GM18870 (cell line): Measurements from ENCODE around the gene CERK.

Experiments used
- ATAC-seq: cut with Tn5 transposase; IDR thresholded peaks from one replicate; pipeline ENCODE4 v1.9.1; 2021; ENCODE audit warnings: moderate library complexity; ENCODE audit not compliant: unreplicated experiment

The CERK gene

DNA sequence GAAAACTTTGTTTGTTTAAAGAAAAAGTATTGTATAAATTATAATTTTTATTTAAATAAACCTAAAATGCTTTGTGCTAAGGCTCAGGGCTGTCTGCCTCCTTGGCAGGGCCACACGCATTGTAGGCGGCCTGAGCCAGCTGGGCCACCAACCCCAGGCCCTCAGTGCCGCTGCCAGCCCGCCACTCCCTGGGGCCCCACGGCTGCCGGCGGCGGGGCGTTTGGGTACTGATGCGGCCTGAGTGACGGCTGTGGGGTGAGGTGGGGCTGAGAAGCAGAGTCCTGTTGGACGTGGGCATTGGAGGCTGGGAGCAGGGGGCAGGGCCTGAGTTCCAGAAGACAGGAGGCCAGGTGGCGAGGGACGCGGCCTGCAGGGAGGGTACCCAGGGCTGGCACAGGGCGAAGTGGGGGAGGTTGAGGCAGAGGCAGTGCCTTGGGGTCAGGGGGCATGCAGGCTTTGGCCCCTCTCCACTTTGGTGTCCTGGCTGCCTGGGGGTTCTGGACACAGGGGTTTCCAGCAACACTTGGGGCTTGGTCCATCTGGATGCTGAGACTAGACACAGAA lies 58.3 kb downstream of the CERK start:
- no peak for ATAC-seq

DNA sequence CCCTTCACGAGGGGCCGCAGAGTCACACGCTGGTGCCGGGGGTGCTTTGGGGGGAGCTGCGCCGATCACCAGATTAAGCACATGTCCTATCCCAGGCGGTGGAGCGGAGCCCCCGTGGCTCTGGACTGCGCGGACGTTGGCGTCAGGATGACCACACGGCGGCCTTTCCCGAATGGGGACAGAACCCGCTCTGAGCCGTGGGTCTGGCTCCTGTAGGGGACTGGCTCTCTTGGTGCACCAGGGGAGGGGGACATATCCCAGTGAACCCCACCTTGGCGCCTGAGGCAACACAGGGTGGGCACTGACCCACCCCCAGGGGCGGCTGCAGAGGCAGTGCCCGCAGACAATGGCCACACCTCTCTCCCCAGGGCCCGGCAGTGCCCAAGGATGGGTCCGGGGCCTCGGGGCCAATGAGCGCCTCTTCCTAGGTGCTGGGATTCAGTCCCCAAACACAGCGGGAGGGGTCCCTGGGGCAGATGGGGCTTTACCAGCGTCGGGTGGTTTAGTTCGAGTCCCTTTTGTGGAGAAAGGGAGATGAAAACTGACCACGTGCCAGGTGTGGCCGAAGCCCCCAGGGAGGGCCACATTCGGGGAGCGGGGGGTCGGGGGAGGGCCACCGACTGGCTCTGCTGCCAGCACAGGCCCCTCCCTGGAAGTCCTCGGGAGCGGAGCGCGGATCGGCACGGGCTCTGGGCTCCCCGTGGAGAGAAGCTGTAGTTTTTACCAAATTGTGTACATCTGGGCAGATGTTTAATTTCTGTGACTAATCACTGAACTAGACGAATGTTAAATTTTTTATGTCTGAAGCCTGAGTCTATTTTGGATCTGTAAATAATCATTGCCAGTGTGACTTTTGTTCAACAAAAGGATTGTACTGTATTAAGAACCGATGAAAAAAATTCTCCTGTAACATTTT lies 59.0 kb downstream of the CERK start:
- ATAC-seq, result no peak

- no peak for ATAC-seq
Observed at GRCh38 chr22:46678003-46678657, 59.9 kb downstream of the CERK start.

GRCh38 chr22:46677323-46678002 lies 60.6 kb downstream of the CERK start:
- ATAC-seq, result no peak

GRCh38 chr22:46676881-46677280 lies 61.2 kb downstream of the CERK start:
- ATAC-seq, result no peak

DNA sequence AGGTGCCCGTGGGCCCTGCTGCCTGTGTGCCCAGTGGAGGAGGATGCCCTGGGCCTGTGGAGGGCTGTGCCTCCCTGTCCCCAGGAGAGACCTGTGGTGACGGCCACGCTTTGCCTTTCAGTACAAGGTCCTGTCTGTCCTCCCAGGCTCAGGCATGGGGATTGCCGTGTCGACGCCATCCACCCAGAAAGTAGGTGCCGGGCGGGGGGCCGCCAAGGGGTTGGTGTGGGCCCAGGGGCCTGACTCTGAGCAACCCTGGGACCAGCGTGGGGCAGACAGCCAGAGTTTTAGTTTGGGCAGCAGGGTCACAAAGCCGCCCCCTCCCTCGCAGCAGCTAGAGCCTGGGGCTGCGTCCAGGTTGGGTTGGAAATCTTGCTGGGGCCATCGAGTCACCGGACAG lies 61.6 kb downstream of the CERK start:
- ATAC-seq, result no peak

GRCh38 chr22:46675938-46676337 lies 62.1 kb downstream of the CERK start:
- ATAC-seq, result no peak

GRCh38 chr22:46675479-46675878 lies 62.6 kb downstream of the CERK start:
- ATAC-seq, result no peak

DNA sequence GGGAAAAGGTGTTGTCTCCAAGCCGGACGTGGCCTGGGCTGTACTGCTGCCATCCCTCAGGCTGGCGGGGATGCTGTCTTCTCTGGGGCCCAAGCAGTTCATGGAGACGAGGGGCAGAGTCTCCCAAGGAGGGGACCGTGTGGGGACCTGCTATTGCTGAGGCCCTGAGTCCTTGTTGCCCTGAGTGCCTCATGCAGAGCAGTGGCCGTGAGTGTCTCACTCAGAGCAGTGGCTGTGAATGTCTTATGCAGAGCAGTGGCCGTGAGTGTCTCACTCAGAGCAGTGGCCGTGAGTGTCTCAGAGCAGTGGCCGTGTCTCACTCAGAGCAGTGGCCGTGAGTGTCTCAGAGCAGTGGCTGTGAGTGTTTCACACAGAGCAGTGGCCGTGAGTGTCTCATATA lies 63.1 kb downstream of the CERK start:
- no peak for ATAC-seq

- no peak for ATAC-seq
Observed at GRCh38 chr22:46674367-46674781, 63.7 kb downstream of the CERK start.

GRCh38 chr22:46673662-46674236 lies 64.3 kb downstream of the CERK start:
- ATAC-seq, result no peak

DNA sequence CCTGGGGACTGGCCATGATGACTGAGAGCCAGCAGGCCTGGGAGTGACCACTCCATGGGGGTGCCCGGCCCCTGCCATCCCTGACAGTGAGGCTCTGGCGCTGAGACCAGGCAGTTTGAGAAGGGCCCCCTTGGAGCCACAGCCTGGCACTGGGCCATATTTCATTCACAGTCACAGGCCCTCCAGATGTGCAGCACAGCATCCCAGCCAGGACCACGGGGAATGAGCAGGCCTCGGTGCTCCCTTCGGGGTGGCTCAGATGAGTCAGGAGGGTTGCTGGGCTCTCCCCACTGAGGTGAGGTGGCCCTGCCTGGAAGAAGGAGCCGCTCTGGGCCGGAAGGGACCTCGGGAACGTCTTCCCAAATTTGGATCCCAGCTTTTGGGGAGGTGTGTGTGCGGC lies 64.8 kb downstream of the CERK start:
- no peak for ATAC-seq

DNA sequence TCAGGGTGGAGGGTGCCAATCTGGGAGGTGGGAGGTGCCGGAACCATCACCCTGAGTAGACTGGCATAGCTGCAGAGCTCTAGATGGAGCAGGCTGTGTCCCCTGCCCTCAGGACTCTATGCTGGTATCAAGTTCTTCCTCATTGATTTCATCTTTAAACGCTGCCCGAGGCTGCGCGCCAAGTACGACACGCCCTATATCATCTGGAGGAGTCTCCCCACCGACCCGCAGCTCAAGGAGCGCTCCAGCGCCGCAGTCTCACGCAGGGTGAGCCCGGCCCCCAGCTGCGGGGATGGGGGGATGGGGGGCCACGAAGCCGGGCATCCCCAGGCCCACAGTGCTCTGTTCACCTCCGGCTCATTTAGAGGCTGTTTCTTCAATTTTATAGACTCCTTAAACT lies 65.3 kb downstream of the CERK start:
- no peak for ATAC-seq

DNA sequence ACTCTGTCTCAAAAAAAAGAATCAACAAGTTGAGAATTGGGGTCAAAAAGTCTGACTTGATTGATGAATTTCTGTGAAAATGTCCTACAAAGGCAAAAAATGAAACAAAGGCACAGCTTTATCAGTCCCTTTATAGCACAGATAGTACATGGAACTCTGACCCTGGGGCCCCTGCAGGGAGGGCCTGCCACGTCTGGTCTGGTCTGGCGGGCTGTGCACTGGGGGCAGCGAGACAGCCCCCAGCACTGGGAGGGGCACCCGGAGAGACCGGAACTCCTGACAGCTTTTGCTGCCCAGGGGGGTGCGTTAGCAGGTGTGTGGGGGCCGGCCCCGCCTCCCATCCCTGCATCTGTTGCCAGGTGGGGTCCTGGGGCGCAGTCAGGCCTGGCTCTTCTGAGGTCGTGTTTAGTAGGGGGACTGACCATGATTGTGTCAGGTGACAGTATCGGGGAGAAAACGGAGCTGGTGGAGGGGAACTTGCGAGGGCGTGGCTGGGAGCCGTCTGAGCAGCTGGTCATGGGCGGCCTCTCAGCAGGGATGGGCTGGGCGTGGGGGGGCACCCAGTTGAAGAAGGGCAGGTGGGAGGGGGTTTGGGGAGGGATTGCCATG lies 66.1 kb downstream of the CERK start:
- ATAC-seq, result no peak

GRCh38 chr22:46669201-46669600 lies 68.9 kb downstream of the CERK start:
- ATAC-seq, result no peak

GRCh38 chr22:46668116-46668515 lies 69.9 kb downstream of the CERK start:
- ATAC-seq, result no peak

DNA sequence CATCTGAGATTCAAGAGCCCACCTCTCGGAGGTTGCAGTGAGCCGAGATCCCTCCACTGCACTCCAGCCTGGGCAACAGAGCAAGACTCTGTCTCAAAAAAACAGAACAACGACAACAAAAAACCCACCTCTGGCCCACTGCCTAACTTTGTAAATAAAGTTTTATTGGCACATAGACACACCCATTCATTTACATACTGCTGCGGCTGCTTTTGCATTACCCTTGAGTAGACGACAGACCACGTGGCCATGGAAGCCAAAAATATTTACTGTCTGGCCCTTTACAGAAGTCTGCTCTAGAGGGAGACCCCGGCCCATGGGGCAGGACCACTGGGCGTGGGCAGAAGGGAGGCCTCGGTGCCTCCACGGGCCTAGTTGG lies 70.8 kb downstream of the CERK start:
- ATAC-seq, result no peak

GRCh38 chr22:46666577-46667244 lies 71.3 kb downstream of the CERK start:
- ATAC-seq, result no peak

DNA sequence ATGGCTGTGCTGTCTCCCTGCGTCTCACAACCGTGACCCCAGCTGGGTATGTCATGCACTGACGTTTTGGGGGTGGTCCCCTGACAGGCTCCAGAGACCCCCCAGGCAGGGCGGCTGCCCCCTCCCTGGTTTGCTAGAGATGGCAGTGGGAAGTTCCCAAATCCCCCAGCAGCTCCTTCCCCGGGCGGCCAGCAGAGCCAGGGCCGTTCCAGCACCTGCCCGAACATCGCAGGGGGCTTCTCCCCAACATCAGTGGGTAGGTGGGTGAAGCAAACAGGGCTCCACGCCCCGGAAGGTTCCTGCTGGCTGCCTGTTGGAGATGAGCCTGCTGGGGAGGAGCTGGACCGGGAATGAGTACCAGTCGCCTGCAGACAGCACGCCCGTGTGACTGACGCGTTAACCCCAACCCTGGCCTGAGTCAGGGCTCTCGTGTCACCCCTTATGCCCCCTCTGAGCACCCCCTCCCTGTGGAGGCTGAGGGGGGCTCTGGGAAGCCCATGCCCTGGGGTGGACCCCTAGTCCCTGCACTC lies 72.2 kb downstream of the CERK start:
- no peak for ATAC-seq

DNA sequence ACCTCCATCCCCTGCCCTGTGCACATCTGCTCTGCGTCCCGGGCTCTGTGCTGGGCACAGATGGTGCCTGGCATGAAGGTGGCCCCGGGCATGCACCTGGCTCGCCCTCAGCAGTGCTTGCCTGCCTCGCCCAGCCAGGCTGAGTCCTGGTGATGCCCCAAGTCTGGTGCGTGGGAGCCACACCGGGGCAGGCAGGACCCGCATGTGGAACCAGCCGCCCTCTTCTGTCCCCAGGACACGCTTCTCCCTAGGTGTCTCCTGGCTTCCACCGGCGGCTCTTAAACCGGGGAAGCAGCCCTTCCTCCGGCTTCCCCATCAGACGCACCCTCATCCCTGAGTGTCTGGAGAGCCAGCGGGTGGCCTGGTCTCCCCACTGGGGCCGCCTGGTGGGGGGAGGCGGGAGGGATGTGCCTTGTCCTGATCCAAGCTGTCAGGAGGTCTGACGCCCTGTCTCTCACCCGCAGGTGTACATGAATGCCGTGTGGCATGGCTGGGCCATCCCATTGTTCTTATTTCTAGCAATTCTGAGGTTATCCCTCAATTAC lies 72.8 kb downstream of the CERK start:
- no peak for ATAC-seq
